ENCODE data around the gene XPOT. TPM values are rescaled to one million over a fixed set of nuclear protein-coding genes. Genes with fewer than 3 reads are reported as not detected.
A peak's percentile ranks its signal among the peaks of the same experiment; 100 is the strongest.
"Not testable (repeated sequence)": the region's sequence is repeated elsewhere in the genome, so short reads cannot be mapped to it uniquely, and the experiment has no call there.

Gene XPOT, protein sequence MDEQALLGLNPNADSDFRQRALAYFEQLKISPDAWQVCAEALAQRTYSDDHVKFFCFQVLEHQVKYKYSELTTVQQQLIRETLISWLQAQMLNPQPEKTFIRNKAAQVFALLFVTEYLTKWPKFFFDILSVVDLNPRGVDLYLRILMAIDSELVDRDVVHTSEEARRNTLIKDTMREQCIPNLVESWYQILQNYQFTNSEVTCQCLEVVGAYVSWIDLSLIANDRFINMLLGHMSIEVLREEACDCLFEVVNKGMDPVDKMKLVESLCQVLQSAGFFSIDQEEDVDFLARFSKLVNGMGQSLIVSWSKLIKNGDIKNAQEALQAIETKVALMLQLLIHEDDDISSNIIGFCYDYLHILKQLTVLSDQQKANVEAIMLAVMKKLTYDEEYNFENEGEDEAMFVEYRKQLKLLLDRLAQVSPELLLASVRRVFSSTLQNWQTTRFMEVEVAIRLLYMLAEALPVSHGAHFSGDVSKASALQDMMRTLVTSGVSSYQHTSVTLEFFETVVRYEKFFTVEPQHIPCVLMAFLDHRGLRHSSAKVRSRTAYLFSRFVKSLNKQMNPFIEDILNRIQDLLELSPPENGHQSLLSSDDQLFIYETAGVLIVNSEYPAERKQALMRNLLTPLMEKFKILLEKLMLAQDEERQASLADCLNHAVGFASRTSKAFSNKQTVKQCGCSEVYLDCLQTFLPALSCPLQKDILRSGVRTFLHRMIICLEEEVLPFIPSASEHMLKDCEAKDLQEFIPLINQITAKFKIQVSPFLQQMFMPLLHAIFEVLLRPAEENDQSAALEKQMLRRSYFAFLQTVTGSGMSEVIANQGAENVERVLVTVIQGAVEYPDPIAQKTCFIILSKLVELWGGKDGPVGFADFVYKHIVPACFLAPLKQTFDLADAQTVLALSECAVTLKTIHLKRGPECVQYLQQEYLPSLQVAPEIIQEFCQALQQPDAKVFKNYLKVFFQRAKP
- total RNA-seq (48.8 and 56.1 TPM in 2 replicates), polyA plus RNA-seq (11.7 and 14.1 TPM in 2 replicates), polyA minus RNA-seq (7.5 and 12.2 TPM in 2 replicates)
- 33.9 TPM for total RNA-seq (2013)

DNA sequence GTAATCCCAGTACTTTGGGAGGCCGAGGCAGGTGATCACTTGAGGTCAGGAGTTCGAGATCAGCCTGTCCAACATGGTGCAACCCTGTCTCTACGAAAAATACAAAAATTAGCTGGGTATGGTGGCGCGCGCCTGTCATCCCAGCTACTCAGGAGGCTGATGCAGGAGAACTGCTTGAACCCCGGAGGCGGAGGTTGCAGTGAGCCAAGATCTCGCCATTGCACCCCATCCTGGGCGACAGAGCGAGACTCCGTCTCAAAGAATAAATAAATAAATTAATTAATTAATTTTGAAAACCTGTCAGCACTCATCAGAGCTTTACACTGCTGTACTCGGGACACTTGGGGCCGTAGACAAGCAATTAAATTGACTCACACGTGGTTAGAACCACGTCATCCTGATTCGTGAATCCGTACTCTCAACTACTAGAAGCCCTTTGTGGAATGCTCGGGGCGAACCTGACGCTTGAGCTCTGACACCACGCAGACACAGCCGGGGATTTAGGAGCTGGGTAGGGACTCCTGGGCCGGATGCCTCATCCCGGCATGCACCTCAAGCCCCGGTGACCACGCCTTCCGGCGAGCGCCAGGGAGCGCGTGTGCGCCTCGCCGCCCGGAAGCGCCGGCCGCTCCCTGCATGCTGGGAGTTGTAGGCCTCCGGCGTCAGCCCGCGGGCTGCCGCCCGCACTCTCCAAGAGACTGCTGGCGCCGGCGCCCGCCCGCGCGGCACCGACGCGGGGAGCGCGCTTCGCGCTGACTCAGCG, at the start of gene XPOT:
XPOT (plus strand) TSS at position 686 of the 763 bp plus-strand sequence. CDS start 5,644 bp downstream, outside the sequence.
- peaks cover 15% of the 10 kb centered on the region for H3K4me1 Mint-ChIP-seq
- peaks cover 26% of the 10 kb centered on the region for H3K79me2 ChIP-seq (ENCODE audit: control insufficient read depth, insufficient read depth, low read length)
- H3K9me3 ChIP-seq (ENCODE audit: control extremely low read depth in 1 of 3, control insufficient read depth in 2 of 3, insufficient read depth in 1 of 3, low read length in 2 of 3): no peaks in the 10 kb centered on the region
- ChIA-PET POLR2A (interaction anchor here (0.8 kb wide), 1 partner anchor 182 kb away, joined by 3 read pairs; the partner anchor contains the start of gene KICS2), CTCF (no interaction called here)
- no peaks in the 10 kb centered on the region for H3K36me3 ChIP-seq (replicated peaks in 1 of 2; ENCODE audit: control extremely low read depth in 1 of 2, control insufficient read depth in 1 of 2, extremely low read depth in 1 of 2, insufficient read depth in 2 of 2, low read length in 1 of 2)
- H4K20me1 ChIP-seq (ENCODE audit: control insufficient read depth, insufficient read depth, low read length, poor library complexity, severe bottlenecking): no peaks in the 10 kb centered on the region
- peak within 1 kb of the TSS; percentile 91 for H3K4me2 ChIP-seq (replicated peaks; ENCODE audit: low read depth, low read length, poor library complexity, severe bottlenecking)
- peak within 1 kb of the TSS; percentile 98 for H3K4me3 Mint-ChIP-seq
- no peaks in the 10 kb centered on the region for H3K9me3 Mint-ChIP-seq (ENCODE audit: insufficient read depth)
- H3K27me3 ChIP-seq (replicated peaks in 1 of 4; ENCODE audit: control extremely low read depth in 1 of 4, control insufficient read depth in 3 of 4, insufficient read depth in 4 of 4, low read length in 3 of 4): no peaks in the 10 kb centered on the region
- intact Hi-C loops (cut with micrococcal nuclease): loop anchor here (1.0 to 10.0 kb wide), 8 partner anchors 48 to 1901 kb away; partner anchors contain the start of genes GNS, HELB, KICS2 and LLPH
- peak within 1 kb of the TSS; percentile 95 for H2AFZ ChIP-seq (ENCODE audit: insufficient read depth, low read depth, low read length, poor library complexity, severe bottlenecking)
- H3K27me3 Mint-ChIP-seq: no peaks in the 10 kb centered on the region
- H3K4me1 ChIP-seq (ENCODE audit: control insufficient read depth in 2 of 2, insufficient read depth in 2 of 2, low read length in 2 of 2): peaks cover 5 to 12% of the 10 kb centered on the region in 2 donors
- H3K4me3 ChIP-seq (ENCODE audit: control extremely low read depth in 1 of 5, extremely low read depth in 1 of 5, insufficient read depth in 1 of 5, low read depth in 2 of 5, low read length in 4 of 5): peak within 1 kb of the TSS; percentile 56 to 97 (median 91)
- H3K27ac ChIP-seq (ENCODE audit: low read length in 2 of 2): peak within 1 kb of the TSS; percentile 71 to 80
- peak; percentile 93 for ATAC-seq (ENCODE audit: low read depth)
- peak within 1 kb of the TSS; percentile 91 for H3K9ac ChIP-seq (ENCODE audit: low read length)
- H3K27ac Mint-ChIP-seq: peak within 1 kb of the TSS; percentile 97
- DNase-seq: peak; percentile 96
- 6% methylated on average over 52 of the region's 60 CpGs for WGBS (ENCODE audit: insufficient coverage)
- TF ChIP-seq EZH2 (IDR thresholded peaks at IDR 0.05; ENCODE audit: borderline replicate concordance, insufficient read depth, low read depth, low read length, poor library complexity, severe bottlenecking): no peak
- TF ChIP-seq, protein P1, sequence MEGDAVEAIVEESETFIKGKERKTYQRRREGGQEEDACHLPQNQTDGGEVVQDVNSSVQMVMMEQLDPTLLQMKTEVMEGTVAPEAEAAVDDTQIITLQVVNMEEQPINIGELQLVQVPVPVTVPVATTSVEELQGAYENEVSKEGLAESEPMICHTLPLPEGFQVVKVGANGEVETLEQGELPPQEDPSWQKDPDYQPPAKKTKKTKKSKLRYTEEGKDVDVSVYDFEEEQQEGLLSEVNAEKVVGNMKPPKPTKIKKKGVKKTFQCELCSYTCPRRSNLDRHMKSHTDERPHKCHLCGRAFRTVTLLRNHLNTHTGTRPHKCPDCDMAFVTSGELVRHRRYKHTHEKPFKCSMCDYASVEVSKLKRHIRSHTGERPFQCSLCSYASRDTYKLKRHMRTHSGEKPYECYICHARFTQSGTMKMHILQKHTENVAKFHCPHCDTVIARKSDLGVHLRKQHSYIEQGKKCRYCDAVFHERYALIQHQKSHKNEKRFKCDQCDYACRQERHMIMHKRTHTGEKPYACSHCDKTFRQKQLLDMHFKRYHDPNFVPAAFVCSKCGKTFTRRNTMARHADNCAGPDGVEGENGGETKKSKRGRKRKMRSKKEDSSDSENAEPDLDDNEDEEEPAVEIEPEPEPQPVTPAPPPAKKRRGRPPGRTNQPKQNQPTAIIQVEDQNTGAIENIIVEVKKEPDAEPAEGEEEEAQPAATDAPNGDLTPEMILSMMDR (IDR thresholded peaks at IDR 0.05): no peak

DNA sequence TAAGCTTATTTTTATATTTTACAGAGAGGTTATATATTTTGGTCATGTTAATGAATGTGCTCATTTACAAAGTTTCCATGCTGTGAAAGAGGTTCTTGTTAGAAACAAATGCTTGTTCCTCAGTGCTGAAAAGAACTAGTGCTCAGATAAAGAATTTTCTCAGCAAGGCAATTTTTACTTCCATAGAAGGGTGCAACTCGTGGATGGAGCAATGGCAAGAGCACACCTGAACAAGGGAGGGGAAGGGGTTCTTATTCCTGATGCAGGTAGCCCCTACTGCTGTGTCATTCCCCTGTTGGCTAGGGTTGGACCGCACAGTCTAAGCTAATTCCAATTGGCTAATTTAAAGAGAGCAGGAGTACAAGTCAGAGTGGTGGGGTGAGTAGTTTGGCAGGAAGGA, 48.0 kb upstream of the XPOT start:
- H3K27me3 Mint-ChIP-seq; DNase-seq; H3K79me2 ChIP-seq (ENCODE audit: control insufficient read depth, insufficient read depth, low read length); intact Hi-C loops (cut with micrococcal nuclease); H3K4me3 Mint-ChIP-seq; ATAC-seq (ENCODE audit: low read depth); H4K20me1 ChIP-seq (ENCODE audit: control insufficient read depth, insufficient read depth, low read length, poor library complexity, severe bottlenecking); H3K4me1 Mint-ChIP-seq; H3K4me2 ChIP-seq (replicated peaks; ENCODE audit: low read depth, low read length, poor library complexity, severe bottlenecking); CTCF ChIA-PET; POLR2A ChIA-PET; H3K27ac Mint-ChIP-seq; H3K9me3 Mint-ChIP-seq (ENCODE audit: insufficient read depth); H3K4me1 ChIP-seq (ENCODE audit: control insufficient read depth in 2 of 2, insufficient read depth in 2 of 2, low read length in 2 of 2); H2AFZ ChIP-seq (ENCODE audit: insufficient read depth, low read depth, low read length, poor library complexity, severe bottlenecking); H3K27me3 ChIP-seq (replicated peaks in 1 of 4; ENCODE audit: control extremely low read depth in 1 of 4, control insufficient read depth in 3 of 4, insufficient read depth in 4 of 4, low read length in 3 of 4); H3K36me3 ChIP-seq (replicated peaks in 1 of 2; ENCODE audit: control extremely low read depth in 1 of 2, control insufficient read depth in 1 of 2, extremely low read depth in 1 of 2, insufficient read depth in 2 of 2, low read length in 1 of 2); H3K4me3 ChIP-seq (ENCODE audit: control extremely low read depth in 1 of 5, extremely low read depth in 1 of 5, insufficient read depth in 1 of 5, low read depth in 2 of 5, low read length in 4 of 5); H3K9ac ChIP-seq (ENCODE audit: low read length); H3K27ac ChIP-seq (ENCODE audit: low read length in 2 of 2): not testable (repeated sequence)
- WGBS (ENCODE audit: insufficient coverage): 100% methylated on average over 1 of the region's 2 CpGs
- peaks cover 0 to 17% (median 2%) of the 10 kb centered on the region in 3 donors for H3K9me3 ChIP-seq (ENCODE audit: control extremely low read depth in 1 of 3, control insufficient read depth in 2 of 3, insufficient read depth in 1 of 3, low read length in 2 of 3)

DNA sequence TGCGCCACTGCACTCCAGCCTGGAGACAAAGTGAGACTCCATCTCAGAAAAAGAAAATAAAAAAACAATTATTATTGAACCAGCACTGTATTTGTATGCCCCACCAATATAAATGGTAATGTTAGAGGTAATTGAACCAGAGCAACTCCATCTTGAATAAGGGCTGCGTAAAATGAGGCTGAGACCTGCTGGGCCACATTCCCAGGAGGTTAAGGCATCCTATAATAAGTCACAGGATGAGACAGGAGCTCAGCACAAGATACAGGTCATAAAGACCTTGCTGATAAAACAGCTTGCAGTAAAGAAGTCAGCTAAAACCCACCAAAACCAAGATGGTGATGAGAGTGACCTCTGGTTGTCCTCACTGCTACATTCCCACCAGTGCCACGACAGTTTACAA, 43.0 kb upstream of the XPOT start:
- WGBS (ENCODE audit: insufficient coverage): 80% methylated on average over 1 of the region's 3 CpGs
- H4K20me1 ChIP-seq (ENCODE audit: control insufficient read depth, insufficient read depth, low read length, poor library complexity, severe bottlenecking); H3K79me2 ChIP-seq (ENCODE audit: control insufficient read depth, insufficient read depth, low read length); H3K4me3 ChIP-seq (ENCODE audit: control extremely low read depth in 1 of 5, extremely low read depth in 1 of 5, insufficient read depth in 1 of 5, low read depth in 2 of 5, low read length in 4 of 5); H3K27me3 ChIP-seq (replicated peaks in 1 of 4; ENCODE audit: control extremely low read depth in 1 of 4, control insufficient read depth in 3 of 4, insufficient read depth in 4 of 4, low read length in 3 of 4); H3K9ac ChIP-seq (ENCODE audit: low read length); H3K4me2 ChIP-seq (replicated peaks; ENCODE audit: low read depth, low read length, poor library complexity, severe bottlenecking); H3K4me1 ChIP-seq (ENCODE audit: control insufficient read depth in 2 of 2, insufficient read depth in 2 of 2, low read length in 2 of 2); H3K9me3 ChIP-seq (ENCODE audit: control extremely low read depth in 1 of 3, control insufficient read depth in 2 of 3, insufficient read depth in 1 of 3, low read length in 2 of 3); POLR2A ChIA-PET; H3K4me1 Mint-ChIP-seq; H3K27me3 Mint-ChIP-seq; H3K4me3 Mint-ChIP-seq; intact Hi-C loops (cut with micrococcal nuclease); DNase-seq; H3K27ac Mint-ChIP-seq; H3K36me3 ChIP-seq (replicated peaks in 1 of 2; ENCODE audit: control extremely low read depth in 1 of 2, control insufficient read depth in 1 of 2, extremely low read depth in 1 of 2, insufficient read depth in 2 of 2, low read length in 1 of 2); H3K9me3 Mint-ChIP-seq (ENCODE audit: insufficient read depth); H2AFZ ChIP-seq (ENCODE audit: insufficient read depth, low read depth, low read length, poor library complexity, severe bottlenecking); CTCF ChIA-PET; H3K27ac ChIP-seq (ENCODE audit: low read length in 2 of 2); ATAC-seq (ENCODE audit: low read depth): not testable (repeated sequence)

Data from B cell (primary cell).